ENCODE data around the gene ITPKB. TPM values are rescaled to one million over a fixed set of nuclear protein-coding genes. Genes with fewer than 3 reads are reported as not detected.

The ITPKB gene
- total RNA-seq, 1 experiment from 2014 or later = 1.9 TPM

DNA sequence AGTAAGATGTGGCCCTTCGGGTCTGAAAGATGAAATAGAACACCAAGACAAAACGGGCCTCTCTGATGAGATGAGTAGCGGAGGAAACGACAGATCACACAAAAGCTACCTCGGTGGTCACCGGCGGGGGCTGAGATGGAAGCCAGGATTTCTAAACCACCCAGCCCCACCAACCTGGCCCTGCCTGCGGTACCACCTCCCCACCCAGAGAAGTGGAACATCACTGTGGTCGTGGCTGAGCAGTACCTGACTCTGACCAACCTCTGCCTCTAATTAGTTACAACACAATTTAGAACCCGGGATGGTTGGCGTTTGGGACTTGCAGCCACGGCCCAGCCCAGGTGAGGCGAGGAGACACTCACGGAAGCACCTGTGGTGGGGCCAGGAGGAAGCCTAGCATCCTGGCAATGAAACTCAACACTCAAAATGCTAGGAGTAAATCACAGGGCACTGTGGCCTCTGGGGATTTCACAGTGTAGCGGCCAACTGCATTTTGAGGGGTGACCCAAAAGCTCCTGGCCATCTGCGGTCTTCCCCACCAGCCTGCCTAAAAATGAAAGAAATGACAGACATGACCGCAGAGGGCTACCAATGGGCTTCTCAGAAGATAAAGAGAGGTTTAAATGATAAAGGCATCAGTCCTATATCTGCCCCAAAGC is 73.4 kb downstream of the ITPKB start:
- DNase-seq (ENCODE audit: low spot score) = no peak

DNA sequence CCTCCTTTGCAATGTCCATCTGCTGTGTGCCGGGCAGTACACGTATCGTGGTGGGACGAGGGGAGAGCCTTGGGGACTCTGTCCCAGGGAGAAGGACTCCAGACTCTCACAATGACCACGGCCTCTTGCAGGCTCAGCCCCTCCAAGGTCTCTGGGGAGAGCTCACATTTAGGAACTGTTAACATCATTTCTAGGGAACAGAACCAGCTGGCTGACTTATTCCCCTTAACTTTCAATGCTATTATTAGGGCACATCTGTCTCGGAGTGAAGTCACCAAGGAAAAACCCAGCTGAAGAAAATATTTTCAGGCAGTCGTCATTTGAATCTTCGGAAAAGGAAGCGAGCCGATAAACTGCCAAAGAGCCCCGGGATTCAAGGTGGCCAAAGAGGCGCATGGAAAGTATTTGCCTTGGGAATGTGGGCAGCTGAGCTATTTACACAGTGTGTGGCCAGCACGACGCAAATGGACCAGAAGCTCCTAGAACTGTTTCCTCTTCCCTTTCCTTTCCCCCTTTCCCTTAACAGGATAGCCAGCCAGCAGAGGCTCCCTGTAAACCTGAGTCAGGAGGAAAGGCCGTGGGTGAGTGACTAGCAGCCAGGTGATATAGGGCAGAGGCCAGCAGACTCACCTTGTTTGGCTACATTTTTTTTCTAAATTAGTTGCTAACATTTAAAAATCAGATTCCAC is 74.5 kb downstream of the ITPKB start:
- peak; percentile 53 for DNase-seq (ENCODE audit: low spot score)

DNA sequence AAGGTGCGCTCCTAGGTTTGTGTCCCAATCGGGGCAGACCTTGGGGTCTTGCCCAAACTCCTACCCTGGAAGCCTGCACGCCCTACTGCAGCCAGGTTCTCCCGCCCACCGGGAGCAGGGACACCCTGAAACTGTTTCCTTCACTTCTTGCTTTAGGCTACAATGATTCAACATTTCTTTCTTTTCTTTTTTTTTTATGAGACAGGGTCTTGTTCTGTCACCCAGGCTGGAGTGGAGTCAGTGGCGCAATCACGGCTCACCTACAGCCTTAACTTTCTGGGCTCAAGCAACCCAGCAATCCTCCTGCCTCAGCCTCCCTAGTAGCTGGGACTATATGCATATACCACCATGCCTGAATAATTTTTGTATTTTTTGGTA is 75.8 kb downstream of the ITPKB start:
- no peak for DNase-seq (ENCODE audit: low spot score)

DNA sequence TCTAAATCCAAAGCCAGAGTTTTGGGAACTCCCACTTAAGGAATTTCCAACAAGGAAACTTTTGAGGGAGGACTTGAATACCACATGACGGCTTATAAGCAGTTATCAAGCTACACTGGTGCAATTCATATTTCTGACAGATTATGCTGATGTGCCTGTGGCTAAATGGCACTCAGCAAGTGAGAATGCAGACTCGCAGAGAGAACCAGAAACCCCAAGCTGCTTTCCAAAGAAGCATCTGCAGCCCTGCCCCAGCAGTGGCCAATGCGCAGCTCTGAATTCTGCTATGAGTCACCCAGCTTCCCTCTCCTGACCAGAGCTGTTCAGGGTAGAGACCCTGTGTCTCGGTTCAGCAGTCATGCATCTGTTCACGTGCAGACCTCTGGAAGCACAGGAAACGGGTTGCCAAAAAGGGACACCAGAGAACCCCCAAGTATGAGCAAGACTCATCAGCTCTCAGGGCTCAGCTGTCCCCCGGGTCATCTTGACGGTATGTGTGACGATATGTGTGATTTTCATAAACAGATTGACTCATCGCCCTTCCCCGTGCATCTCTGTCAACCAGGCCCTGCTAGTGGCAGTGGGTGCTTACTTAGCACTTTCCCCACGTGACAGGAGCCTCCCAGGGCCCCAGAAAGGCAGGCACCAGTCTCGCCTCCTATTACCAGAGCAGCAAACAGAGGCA is 76.3 kb downstream of the ITPKB start:
- peak; percentile 97 for DNase-seq (ENCODE audit: low spot score)

DNA sequence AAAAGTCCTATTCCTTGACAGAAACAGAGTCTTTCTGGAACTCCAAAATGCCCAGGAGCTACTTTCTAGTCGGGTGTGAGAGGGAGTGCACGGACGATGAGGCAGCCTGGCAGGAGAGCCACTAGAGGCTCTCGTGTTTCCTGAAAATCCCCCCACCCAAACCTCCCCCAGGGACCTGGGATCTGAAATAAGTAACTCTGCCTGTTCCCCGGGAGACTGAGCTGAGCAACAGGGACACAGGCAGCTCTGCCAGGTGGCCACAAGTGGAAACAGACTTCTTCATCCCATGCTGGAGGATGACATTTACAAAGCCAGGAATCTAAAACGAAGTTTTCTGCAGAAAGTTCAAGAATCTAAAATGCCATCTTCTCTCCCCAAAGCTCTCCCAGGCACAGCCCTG is 77.1 kb downstream of the ITPKB start:
- DNase-seq (ENCODE audit: low spot score) = no peak

DNA sequence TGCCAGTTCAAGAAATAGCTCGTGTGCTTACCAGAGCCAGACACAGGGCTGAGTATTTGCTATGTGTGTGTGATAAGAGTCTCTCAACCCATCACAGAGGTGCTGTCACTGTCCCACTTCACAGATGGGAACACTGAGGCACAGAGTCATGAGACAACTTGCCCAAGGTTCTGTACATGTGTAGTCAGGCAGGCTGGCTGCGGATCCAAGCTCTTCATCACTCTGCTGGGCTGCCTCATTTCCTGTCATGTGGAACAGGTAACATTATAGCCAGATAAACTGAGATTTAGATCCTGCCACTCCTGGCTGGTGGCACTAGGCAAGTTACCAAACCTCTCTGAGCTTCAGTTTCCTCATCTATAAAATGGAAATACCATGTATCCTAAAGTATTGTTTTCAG is 77.8 kb downstream of the ITPKB start:
- DNase-seq (ENCODE audit: low spot score) = no peak

DNA sequence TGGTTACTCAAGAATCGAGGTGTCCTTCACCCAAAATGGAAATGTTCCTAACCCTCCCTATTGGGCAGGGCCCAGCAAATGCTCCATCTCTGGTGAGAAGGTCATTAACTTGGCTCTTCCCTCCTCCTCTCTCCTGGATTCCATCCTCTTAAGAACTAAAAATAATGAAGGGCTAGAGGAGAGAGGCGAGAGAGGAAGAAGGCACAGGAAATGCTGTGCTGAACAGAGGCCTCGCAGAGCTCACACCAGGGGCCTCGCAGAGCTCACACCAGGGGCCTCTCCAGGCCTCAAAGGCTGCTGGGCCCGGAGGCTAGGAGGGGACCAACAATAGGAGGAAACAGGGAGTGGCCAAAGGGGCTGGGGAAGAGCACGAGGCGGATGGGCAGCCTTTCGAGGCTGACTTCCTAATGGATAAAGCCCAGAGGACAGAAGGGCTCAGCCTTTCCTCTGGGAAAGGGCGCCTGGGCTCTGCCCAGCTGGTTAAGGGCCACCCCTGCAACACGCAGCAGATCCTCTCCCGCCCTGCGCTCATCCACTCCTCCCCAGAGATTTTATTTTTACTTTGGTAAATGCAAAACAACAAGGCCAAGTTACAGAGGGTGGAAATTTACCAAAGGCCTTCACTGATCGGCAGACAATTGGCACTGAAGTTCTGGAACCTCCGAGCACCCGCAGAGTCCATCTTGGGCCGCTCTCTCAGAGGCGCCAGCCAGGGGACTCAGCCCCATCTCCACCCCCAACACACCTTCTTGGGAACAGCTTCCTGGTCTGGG is 78.5 kb downstream of the ITPKB start:
- DNase-seq (ENCODE audit: low spot score) = no peak

DNA sequence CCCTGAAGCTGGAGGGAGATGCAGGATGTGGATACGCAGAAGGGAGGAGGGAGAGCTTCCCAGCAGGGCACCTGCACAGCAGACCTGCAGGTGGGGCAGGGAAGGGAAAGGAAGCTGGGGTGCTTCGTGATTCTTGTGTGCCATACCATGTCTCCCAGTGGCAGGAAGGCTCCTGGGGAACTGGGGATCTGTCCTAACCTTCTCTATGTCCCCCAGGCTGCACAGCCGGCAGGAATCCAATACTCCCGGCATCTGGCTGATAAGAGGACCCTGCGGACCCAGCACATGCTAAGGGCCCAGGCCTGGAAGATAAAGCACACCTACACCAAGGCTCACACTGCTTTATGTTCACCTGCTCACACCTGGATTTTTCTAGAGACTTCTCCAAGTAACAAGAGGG is 79.4 kb downstream of the ITPKB start:
- no peak for DNase-seq (ENCODE audit: low spot score)

DNA sequence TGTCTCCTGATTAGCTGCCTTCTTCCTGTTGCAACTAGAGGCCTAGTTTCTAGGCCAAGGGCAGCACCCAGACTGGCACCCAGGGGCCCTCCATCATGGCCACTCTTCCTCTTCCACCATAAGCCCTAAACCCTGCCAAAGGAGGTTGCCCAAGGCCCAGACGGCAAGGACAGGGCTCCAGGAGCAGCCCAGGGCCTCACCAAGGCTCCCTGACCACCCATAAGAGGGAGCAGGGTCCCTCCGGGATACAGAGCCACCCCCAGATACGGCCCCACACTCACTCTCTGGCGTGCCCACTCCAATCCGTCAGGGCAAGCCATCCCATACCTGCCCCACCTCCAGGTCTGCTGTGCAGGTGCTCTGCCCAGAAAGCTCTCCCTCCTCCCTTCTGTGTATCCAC is 79.9 kb downstream of the ITPKB start:
- DNase-seq (ENCODE audit: low spot score) = no peak

DNA sequence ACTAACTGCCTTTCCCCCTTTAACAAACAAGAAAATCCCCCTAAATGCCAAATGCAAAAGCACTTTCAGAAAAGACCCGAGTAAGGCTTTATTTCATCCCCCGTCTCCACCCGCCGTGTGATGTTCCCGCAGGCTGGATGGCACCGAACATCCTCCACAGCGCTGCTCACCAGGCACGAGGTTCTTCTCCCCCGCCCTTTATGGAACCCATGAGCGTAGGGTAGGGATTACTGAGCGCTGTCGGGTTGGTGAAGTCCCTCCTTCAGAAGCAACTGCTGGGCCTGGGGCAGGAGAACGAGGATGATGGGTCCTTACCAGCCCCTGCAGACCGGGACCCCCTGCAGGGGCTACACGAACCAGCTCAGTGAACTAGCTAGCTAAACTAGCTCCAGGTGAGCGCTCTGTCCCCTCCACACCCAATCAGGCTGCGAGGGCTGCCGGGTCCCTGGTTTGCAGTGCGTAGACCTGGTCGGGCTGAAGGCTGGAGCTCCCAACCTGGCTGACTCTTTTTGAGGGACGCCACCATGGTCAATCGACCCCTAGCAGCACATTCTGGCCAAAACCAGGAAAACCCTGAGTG is 80.4 kb downstream of the ITPKB start:
- no peak for DNase-seq (ENCODE audit: low spot score)

DNA sequence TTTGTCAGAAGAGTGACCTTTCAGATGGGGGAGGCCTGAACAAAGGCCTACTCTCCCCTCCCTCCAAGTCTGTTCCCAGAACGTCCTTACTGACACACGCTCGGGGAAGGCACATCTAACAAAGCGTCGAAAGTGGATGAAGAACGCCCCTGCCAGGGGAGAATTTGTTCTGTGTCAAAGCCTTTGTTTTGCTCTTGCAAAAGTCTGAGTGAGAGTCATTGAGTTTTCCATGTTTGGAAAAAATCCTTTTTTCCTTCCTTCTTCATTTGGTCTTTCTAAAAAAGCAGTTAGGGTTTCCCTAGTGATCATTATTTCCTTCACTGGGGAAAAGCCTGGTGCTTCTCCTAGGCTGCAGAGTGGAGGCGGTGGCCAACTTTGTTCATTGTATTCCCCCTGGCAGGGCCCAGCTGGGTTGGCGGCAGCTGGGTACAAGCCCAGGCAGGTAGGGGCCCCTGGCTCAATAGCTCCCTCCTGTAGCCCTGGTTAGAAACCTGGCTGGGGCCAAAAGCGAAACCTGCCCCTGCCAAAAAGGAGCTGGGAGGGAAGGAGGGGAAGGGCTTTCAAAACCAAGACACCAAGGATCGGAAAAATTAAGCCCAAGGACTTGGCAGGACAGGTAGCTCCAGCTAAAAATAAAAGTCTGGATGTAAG is 81.1 kb downstream of the ITPKB start:
- DNase-seq (ENCODE audit: low spot score) = no peak

DNA sequence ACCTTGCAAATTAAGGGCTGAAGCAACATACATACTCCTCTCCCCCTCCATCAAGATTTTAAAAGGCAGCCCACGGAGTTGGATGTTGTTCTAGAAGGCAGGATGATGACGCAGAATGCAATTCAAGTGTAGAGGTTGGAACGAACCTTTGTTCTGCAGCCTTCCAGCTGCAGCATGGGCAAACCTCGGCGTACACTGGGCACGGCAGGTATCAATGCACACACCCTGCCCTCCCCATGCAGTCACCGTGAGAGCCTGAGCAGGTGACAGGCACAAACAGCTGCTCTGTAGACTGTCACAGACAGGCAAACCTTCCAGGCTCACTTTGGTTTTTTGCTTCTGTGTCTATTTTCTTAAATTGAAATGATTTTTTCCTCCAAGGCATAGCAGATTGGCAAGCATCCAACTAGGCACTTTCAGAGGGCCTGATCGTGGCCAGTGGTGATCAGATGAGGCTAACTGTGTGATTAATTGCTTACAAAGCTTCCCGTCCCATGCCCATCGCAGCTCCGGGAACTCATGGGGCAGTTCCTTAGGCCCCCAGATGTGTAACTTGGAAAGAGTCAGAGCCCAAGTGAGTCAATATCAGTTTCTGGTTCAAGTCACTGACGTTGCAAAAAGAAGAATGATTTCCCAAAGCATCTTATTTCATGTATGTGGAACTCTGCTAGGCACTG is 82.3 kb downstream of the ITPKB start:
- DNase-seq (ENCODE audit: low spot score) = peak; percentile 60

DNA sequence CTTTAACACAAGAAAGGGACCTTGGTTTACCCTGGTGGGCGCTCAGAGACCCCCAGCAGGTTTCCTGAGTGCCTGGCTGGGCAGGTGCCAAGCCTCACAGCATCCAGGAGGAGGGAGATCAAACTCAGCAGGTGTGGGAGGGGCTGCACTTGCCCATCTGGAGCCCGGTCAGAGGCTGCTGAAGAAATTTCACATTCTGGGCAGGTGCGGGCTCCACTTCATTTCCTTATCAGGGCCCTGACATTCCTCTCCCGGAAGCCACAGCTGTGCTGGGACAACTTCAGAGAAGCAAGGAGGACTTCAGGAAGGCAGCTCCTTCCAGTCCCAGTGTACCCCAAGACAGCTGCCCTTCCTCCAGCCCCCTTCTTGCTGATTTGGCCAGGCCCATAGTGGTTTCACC is 82.9 kb downstream of the ITPKB start:
- DNase-seq (ENCODE audit: low spot score) = no peak

DNA sequence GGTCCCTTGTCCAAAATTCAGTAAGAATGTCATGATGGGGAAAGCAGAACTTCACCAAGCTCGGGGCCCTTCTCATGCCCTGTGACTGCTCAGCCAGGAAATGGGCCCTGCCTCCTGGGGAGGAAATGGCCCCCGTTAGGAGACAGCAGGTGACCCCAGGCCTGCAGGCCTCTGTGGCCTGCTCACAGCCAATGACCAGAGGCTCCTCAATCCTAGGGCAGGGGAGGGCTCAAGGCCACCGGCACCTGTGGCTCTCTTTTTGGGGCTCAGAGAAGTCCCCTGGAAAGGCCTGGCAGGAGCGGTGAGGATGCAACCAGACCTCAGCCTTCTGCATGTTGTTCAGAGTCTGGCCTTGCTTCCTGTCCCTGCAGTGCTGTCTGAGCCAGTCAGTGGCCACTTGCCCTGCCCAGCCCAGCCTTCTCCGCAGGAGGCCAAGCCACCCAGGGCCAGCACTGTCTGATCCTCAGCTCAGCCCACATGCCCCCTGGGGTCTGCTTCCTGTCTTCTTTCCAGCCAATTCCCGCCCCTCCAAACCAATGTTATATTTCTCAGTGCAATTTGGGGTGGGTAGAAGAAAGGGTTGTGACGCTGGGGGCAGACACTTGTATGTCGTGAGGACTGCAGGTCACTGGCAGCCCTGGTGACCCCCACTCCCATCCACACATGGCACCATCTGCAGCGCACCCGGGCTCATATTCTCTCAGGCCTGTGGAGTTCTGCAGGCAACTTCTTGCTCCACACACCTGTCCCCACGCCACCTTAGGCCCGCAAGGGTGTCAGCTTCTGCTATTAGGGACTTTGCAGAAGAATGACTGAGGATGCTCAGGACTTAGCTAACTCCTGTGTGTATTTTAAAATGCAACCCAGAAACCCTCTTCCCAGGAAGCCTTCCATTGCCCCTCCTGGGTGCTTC is 83.6 kb downstream of the ITPKB start:
- DNase-seq (ENCODE audit: low spot score) = peak; percentile 68

DNA sequence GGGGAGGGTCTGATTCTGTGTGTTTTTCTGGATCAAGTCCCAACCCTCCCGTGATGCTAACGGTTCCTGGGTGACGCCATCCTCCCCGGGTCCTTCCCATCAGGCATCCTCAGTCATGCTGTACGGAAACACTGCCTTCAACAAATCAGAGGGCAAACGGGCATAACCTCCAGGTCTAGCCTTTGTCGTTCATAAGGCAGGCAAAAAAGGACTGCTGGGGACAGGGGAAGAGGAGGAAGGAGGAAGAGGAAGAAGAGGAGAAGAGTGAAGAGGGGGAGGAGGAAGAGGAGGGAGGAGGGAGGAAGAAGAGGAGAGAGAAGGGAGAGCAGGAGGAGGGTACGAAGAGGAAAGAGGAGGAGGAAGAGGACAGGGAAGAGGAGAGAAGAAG is 84.4 kb downstream of the ITPKB start:
- no peak for DNase-seq (ENCODE audit: low spot score)

DNA sequence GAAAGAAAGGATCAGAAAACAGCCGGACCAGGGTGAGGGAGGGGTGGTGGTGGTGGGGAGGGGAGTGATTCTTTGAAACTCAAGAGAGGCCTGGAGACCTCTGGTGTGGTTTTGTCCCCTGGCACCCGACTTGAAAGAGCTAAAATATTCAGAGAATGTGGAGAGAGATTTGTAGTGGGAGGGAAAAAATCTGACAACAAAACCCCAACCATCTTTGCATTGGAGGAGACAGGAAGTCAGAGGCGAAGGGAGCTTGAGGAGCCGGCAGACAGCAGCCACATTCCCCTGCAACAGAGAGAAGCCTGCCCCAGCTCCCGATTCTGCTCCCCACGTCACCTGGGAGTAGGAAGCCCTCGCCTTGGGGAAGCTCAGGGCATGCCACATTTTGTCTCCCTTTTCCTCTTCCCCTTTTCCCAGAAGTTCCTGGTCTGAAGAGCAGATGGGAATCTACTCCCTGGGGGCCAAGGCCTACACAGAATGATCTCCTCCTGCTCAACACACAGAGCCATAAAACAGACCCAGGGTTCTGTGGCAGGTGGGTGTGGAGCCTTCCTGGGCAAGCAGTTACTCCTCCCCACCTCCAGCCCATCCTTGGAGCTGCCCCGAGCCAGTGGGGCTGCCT is 84.9 kb downstream of the ITPKB start:
- DNase-seq (ENCODE audit: low spot score) = peak; percentile 65

DNA sequence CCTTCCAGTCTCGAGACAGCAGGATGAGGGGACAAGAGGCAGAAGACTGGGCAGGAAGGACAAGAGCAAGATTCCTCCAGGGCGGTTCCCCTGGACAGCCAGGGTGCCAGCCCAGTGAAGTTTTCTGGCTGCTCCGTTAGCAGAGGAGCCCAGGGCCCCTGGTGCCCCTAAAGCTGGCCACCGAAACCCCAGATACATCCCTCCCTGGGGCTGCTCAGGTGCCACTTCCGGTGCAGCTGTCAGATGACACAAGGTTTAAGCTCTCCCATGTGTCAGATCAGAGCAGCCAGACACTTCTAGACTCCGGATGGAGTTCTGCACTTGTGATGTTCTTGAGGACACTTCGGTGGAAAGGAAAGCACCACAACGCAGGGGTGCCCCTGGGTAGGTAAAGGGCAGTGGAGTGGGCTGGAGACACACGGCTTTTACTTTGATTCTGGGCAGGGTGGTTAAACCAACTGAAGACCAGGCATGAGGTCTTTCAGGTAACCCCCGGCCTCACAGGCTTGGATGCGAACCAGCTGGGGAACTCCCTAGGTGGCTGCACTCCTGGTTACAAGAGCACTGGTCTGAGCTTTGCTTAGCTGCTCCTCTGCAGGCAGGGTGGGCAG is 85.7 kb downstream of the ITPKB start:
- DNase-seq (ENCODE audit: low spot score) = no peak

DNA sequence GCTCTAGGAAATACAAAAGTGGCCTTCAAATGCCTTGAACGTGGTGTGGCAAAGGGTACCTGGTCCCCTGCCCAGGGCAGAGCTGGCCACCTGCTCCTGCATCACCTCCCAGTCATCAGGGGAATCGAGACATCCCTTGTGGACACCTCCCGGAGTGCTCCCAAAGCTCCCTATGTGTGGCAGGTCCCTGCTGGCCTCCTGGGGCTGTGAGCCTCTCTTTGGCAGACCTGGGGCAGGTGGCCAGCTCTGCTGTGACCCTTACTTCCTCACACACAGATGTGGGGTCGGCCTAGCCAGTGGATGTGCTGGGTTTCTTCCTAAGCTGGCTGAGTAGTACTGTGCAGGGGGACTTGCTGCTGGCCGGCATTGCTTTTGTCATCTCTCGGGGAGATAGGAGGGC is 86.5 kb downstream of the ITPKB start:
- no peak for DNase-seq (ENCODE audit: low spot score)

DNA sequence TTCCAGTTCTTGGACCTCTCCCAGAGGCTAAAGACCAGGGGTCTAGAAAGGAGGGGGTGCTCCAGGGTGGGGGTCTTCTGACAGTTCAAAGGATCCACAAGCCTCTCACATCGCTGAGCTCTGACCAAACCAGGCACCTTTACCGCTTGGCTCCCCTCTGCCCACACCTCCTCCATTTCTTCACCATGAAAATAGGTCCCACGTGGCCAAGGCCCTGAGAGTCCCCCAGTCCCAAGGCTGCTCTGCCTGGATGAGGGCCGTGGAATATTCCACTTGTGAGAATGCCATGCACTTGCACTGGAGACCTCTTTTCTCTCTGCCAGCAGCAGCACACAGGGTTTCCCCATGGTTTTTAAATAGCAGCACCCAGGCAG is 87.4 kb downstream of the ITPKB start:
- no peak for DNase-seq (ENCODE audit: low spot score)

Measured in A172 (cell line).